Nucleus accumbens (tissue), 56 donors: ENCODE results near the gene CELA3B.
A peak's percentile ranks its signal among the peaks of the same experiment; 100 is the strongest.
"Not testable (repeated sequence)": the region's sequence is repeated elsewhere in the genome, so short reads cannot be mapped to it uniquely, and the experiment has no call there.

ENCODE experiments used
- DNase-seq, 56 donors: peaks; one replicate each; lab custom pipeline; 2025; lab: John Stamatoyannopoulos, UW

CELA3B gene

DNA sequence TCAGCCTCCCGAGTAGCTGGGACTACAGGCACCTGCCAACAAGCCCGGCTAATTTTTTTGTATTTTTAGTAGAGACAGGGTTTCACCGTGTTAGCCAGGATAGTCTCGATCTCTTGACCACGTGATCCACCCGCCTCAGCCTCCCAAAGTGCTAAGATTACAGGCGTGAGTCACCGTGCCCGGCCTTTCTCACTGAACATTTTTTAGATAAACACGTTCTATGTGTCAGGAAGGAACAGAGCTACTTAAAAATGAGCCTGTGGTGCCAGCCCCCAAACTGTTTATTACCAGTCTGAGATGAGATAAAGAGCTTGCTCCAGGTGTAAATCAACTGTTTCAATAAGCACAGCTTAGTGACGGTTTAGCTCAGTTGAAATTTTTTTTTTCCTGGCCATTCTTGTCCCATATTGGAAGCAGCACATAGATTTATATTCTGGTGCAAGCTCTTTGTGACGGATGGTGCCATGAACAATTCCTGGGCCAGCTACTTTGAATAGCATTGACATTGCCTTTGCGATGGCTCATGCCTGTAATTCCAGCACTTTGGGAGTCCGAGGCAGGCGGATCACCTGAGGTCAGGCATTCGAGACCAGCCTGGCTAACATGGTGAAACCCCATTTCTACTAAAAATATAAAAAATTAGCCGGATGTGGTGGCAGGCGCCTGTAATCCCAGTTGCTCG is 33.7 kb upstream of the CELA3B start:
- DNase-seq = peak in 2 of 56 donors; percentile 5 to 15

DNA sequence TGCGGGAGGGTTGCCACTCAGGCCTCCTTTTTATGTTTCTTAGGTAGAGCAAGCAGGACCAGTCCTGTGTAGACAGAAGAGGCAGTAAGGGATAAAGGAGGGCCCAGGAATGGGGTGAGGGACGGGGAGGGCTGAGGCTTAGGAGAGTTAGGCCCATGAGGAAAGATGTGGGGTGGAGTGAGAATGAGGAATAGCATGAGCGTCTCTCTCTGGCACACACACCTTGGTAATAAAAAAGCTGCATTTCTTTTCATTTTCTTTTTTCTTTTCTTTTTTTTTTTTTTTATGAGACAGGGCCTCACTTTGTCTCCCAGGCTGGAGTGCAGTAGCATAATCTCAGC is 32.1 kb upstream of the CELA3B start:
- no peak for DNase-seq

- no peak for DNase-seq
These were observed 29.8 kb upstream of the CELA3B start for GRCh38 chr1:21946836-21947587.

DNA sequence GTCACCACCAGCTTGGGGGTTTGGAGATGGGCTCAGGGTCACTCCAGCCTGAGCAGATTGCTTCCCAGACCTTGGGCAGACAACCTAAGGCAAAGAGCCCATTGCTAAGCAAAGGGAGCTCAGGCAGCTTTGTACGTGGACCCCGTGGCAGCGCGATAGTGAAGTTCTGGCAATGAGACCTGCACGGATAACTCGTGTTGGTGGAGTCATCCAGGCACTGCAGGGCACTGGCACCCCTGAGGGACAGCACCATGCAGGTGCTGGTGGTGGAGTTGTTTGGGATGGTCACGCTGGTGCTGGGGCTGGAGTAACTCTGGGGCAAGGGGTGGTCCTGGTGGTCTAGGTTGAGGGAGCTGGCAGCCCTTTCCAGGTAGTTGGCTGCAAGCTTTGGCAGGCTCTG is 26.1 kb upstream of the CELA3B start:
- DNase-seq = no peak

- DNase-seq = no peak
These were observed 25.5 kb upstream of the CELA3B start for GRCh38 chr1:21951226-21951870.

GRCh38 chr1:21952786-21953520 is 23.9 kb upstream of the CELA3B start:
- DNase-seq = no peak

GRCh38 chr1:21955058-21955457 is 21.8 kb upstream of the CELA3B start:
- DNase-seq = no peak

DNA sequence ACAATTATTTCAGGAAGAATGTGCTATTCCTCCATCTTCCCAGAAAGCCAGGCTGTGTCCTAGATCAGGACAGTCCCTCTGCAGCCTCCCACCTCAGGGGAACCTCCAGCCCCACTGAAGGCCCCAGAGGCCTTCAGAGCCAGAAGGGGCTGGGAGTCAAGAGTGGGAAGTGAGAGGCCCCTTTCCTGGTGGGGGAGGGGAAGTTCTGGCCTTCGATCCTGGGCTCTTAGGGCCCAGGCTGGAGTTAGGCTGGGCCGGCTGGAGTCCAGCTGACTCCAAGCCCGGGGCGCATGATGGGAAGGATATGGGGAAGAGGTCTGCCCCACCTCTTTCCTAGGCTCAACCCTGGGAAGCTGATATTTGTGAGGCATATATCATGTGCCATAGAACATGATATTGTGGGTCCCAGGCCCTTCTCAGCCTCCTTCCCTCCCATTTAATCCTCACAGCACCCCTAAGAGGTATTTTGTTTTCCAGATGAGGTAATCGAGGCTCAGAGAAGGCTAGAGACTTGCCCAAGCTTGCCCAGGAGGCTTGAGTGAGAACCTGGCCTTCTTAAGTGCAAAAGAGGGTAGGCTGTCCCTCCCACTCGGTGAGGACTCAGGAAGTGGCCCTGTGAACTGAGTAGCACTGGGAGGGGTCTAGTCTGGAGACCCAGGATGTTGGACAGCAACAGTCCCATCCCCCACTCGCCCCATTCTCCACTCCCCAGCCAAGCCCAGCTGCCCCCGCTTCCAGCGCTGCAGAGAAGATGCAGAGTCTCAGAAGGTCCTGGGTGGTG is 21.1 kb upstream of the CELA3B start:
- DNase-seq = no peak

DNA sequence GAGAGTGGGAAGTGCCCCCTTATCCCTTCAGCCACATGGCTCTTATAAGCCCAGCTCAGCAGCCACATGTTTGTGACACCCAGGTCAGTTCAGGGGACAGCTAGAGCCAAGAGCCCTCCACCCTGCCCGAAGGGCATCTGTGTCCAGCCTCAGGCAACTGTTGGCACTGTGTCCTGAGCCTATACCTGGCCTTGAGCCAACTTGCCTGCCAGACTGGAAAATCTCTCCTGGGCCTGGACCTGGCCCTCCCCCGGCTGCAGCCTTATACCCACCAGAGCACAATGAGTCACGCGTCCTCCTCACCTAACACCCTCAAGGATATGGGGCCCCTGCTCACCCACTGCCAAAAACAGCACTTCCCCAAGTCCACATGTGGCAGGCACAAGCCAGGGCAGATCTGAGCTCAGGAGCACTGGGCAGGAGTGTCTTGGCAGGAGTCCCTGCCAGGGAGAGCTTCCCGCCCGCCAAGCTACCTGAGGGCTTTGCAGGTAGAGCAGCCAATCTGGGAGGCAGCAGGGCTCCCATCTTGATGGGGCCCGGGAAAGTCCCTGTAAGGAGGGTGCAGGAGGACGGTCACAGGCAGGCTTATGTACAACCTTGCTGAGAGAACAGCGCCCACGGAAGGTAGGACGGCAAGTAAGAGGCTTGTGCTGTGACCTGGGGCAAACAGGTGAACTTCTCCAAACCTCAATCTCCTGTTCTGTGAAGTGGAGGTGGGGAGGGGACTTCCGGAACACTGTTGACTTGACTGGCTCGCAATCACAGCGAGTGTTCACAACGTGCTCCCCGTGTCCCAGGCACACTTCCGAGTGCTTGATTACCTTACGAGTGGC is 19.9 kb upstream of the CELA3B start:
- DNase-seq = no peak

DNA sequence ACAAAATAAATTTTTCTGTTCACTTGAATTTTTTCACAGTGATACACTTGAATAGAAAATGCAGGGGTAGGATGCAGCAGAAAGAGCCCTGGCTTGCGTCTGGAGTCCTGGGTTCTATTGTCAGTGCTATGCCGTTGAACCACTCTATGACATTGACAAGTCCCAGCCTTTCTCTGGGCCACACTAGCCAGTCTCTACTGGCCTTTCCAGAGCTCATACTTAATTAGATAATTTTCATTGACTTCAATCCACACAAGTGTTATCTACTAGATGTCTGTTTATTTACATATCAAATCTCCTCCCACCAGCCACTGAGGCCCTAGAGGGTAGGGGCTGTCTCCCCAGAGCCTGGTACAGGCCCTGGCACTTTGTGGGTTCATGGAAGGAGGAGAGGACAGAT is 15.5 kb upstream of the CELA3B start:
- DNase-seq = no peak

GRCh38 chr1:21961799-21962198 is 15.0 kb upstream of the CELA3B start:
- no peak for DNase-seq

GRCh38 chr1:21963477-21964217 is 13.2 kb upstream of the CELA3B start:
- DNase-seq = peak in 50 of 56 donors; percentile 4 to 88 (median 44)

DNA sequence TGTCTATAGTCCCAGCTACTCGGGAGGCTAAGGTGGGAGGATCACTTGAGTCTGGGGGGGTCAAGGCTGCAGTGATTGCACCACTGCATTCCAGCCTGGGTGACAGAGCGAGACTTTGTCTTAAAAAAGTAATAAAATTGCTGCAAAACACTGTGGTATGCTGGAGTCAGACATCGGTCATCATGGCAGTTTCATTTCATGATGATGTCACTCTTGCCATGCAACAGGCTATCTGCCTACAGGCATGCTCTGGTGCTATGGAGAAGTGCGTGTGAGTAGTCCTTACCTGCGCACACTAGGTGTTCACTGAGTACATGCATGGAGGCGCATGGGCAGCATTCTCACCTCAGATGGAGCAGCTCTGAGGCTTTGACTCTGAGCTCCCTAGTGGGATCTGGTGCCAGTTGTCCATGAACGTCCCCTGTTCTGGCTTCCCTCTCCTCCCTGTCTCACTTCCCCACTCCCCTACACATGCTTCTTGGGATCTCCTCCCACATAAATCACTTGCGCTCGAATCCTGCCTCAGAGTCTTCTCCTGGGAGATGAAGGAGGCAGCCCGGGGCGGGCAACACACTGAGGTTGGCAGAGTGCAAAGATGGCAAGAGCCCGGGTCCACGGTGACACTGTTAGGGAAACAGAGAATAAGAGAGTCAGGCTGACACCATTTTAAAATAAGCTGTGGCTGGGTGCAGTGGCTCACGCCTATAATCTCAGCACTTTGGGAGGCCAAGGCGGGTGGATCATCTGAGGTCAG is 10.4 kb upstream of the CELA3B start:
- DNase-seq = no peak

DNA sequence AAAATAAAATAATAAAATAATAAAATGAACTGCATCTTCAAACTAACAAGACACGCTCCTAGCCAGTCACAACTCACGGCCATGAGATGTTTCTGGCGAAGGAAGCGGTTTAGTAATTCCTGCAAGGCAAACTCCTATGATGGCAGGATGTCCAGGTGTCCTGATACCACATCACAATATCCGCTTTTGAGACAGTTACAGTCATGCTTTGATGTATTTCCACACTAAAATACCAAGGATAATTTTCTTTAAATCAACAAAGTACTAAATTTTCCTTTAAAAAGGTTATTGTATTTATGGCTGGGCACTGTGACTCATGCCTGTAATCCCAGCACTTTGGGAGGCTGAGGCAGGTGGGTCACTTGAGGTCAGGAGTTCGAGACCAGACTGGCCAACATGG is 9.6 kb upstream of the CELA3B start:
- not testable (repeated sequence) for DNase-seq

DNA sequence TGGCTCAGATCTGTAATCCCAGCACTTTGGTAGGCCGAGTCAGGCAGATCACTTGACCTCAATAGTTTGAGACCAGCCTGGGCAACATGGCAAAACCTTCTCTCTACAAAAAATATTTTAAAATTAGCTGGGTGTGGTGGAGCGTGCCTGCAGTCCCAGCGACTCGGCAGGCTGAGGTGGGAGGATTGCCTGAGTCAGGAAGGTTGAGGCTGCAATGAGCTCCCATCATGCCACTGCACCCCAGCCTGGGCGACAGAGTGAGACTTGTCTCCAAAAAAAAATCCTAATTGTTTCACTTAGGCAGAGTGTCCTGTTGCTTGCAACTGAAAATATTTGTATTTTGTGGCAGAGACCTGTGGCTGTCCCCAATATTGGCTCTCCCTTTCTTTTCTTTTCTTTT is 7.8 kb upstream of the CELA3B start:
- peak in 20 of 56 donors; percentile 2 to 58 (median 14) for DNase-seq

GRCh38 chr1:21970523-21970922 is 6.3 kb upstream of the CELA3B start:
- not testable (repeated sequence) for DNase-seq

DNA sequence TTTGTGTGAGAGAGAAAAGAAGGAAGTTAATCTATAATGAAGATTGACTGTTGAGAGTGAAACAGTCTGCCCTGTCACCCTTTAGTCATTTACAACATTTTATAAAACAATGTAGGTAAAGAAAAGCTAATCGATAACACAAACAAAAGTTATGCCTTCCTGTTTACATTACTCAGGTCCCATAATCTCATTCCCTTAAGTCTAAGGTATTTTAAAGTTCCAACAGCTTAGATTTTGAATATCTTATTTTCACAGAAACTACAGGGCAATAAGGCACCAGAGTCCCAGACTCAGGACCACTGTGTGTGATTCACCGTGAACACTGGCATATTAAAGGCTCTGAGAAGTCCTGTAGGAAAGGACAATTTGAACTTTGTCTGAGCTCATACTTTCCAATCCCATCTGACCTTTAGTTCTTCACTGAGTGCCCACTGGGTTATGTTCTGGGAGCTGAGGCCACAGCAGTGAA is 3.8 kb upstream of the CELA3B start:
- not testable (repeated sequence) for DNase-seq

DNA sequence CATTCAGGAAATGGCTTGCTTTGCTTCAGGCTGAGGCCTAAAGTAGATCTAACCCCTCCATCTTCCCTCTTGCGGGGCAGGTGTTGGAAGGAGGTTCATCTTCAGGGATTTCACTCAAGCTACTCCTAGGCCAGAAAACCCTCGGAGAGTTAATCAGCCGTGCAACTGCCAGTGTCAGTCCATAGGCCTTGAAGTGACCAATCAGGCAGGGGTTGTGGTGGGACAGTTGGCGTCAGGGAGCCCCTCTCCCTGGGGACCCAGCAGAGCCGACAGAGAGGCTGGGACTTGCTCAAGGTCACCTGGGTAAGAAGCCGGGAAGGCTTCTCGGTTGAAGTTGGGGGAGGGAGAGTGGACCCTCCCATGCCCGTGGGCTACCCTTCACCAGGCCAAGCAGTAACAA is 2.9 kb upstream of the CELA3B start:
- not testable (repeated sequence) for DNase-seq
